ENCODE data around the gene TACR2. TPM values are rescaled to one million over a fixed set of nuclear protein-coding genes. Genes with fewer than 3 reads are reported as not detected.

TACR2 gene
- total and polyA plus RNA-seq, 4 donors = 0.31 to 2.5 (median 0.49) TPM; not detected in 1

- 91 to 95% methylated on average over 12 of the region's 12 CpGs for WGBS, 2 donors
- intact Hi-C loops (cut with DNase I) = no loop called here
- no peaks in the 10 kb centered on the region for H3K9me3 ChIP-seq (ENCODE audit: control insufficient read depth, low read length)
- no peaks in the 10 kb centered on the region for H3K4me1 ChIP-seq (ENCODE audit: control insufficient read depth in 1 of 2, insufficient read depth in 2 of 2, low read length in 2 of 2)
- H3K27ac ChIP-seq (ENCODE audit: low read depth in 1 of 2, low read length in 2 of 2) = no peak overlapping the region
- DNase-seq (peak in 1 of 2 donors; percentile 72), ATAC-seq (ENCODE audit: low FRiP score) (peak; percentile 19)
- no peak overlapping the region for H3K4me3 ChIP-seq (ENCODE audit: low read length in 2 of 2)
- H3K36me3 ChIP-seq (ENCODE audit: control insufficient read depth in 1 of 2, insufficient read depth in 2 of 2, low read length in 1 of 2) = no peaks in the 10 kb centered on the region
- no peaks in the 10 kb centered on the region for H3K27me3 ChIP-seq (ENCODE audit: control insufficient read depth in 1 of 2, insufficient read depth in 2 of 2, low read length in 1 of 2)
Measured at GRCh38 chr10:69459893-69460575, 43.3 kb upstream of the TACR2 start.

- Histone ChIP-seq H3K9me3 (ENCODE audit: control insufficient read depth, low read length) (no peaks in the 10 kb centered on the region), H3K36me3 (ENCODE audit: control insufficient read depth in 1 of 2, insufficient read depth in 2 of 2, low read length in 1 of 2) (no peaks in the 10 kb centered on the region), H3K4me3 (ENCODE audit: low read length in 2 of 2) (no peak overlapping the region), H3K27me3 (ENCODE audit: control insufficient read depth in 1 of 2, insufficient read depth in 2 of 2, low read length in 1 of 2) (no peaks in the 10 kb centered on the region), H3K4me1 (ENCODE audit: control insufficient read depth in 1 of 2, insufficient read depth in 2 of 2, low read length in 2 of 2) (no peaks in the 10 kb centered on the region), H3K27ac (ENCODE audit: low read depth in 1 of 2, low read length in 2 of 2) (no peak overlapping the region)
- intact Hi-C loops (cut with DNase I) = no loop called here
- 73 to 85% methylated on average over 8 of the region's 8 CpGs for WGBS, 2 donors
- no peak for ATAC-seq (ENCODE audit: low FRiP score)
- peak in 1 of 2 donors; percentile 47 for DNase-seq
Measured at GRCh38 chr10:69459101-69459790, 42.5 kb upstream of the TACR2 start.

- Histone ChIP-seq H3K27me3 (ENCODE audit: control insufficient read depth in 1 of 2, insufficient read depth in 2 of 2, low read length in 1 of 2) (no peaks in the 10 kb centered on the region), H3K4me3 (ENCODE audit: low read length in 2 of 2) (no peak overlapping the region), H3K9me3 (ENCODE audit: control insufficient read depth, low read length) (no peaks in the 10 kb centered on the region), H3K36me3 (ENCODE audit: control insufficient read depth in 1 of 2, insufficient read depth in 2 of 2, low read length in 1 of 2) (no peaks in the 10 kb centered on the region), H3K4me1 (ENCODE audit: control insufficient read depth in 1 of 2, insufficient read depth in 2 of 2, low read length in 2 of 2) (no peaks in the 10 kb centered on the region), H3K27ac (ENCODE audit: low read depth in 1 of 2, low read length in 2 of 2) (no peak overlapping the region)
- DNase-seq = peak; percentile 51 to 77
- WGBS, 2 donors = 69 to 78% methylated on average over 10 of the region's 10 CpGs
- ATAC-seq (ENCODE audit: low FRiP score) = no peak
- intact Hi-C loops (cut with DNase I) = no loop called here
Measured at GRCh38 chr10:69458430-69459100, 41.8 kb upstream of the TACR2 start.

GRCh38 chr10:69457771-69458237, 41.1 kb upstream of the TACR2 start:
- intact Hi-C loops (cut with DNase I) = no loop called here
- Histone ChIP-seq H3K36me3 (ENCODE audit: control insufficient read depth in 1 of 2, insufficient read depth in 2 of 2, low read length in 1 of 2) (no peaks in the 10 kb centered on the region), H3K27ac (ENCODE audit: low read depth in 1 of 2, low read length in 2 of 2) (no peak overlapping the region), H3K4me3 (ENCODE audit: low read length in 2 of 2) (no peak overlapping the region), H3K27me3 (ENCODE audit: control insufficient read depth in 1 of 2, insufficient read depth in 2 of 2, low read length in 1 of 2) (no peaks in the 10 kb centered on the region), H3K9me3 (ENCODE audit: control insufficient read depth, low read length) (no peaks in the 10 kb centered on the region), H3K4me1 (ENCODE audit: control insufficient read depth in 1 of 2, insufficient read depth in 2 of 2, low read length in 2 of 2) (no peaks in the 10 kb centered on the region)
- ATAC-seq (ENCODE audit: low FRiP score) (no peak), DNase-seq (peak in 1 of 2 donors; percentile 1)
- WGBS, 2 donors = 93 to 94% methylated on average over 5 of the region's 5 CpGs

DNA sequence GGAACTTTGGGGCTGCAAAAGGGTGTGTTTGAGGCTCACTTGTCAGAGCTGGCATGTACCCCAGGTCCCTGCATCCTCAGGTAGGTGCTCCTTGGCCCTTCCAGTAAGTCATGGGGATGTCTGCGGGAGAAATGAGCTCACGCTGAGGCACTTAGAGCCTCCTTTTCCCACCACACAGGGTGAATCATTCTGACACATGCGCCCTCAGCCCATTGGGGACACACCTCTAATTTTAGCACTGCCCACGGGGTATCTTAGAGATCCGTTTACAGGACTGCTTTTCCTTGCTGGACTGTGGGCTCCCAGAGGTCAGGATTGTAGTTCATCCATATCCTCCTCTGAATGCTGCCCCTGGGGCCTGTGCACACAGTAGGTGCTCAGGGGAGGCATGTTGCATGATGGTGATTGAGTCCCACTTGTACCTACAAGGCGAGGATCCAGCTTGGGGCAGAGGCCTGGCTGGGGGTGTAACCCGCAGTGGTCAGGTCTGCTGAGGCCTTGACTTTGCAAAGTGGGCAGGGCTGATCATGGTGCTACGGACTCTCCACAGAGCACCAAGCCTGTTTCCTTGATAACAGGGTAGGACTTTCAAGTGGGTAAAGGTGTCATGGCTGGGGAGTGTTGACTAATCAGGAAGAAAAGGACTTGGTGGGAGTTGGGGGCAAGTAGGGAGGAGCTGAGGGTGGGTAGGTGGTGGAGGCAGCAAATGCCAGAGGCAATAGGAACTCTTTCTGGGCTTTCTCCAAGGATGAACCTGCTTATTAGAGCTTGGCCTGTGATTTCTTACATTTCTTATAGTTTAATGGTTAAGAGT, 40.4 kb upstream of the TACR2 start:
- DNase-seq = peak in 1 of 2 donors; percentile 64
- Histone ChIP-seq H3K4me3 (ENCODE audit: low read length in 2 of 2) (no peak overlapping the region), H3K27me3 (ENCODE audit: control insufficient read depth in 1 of 2, insufficient read depth in 2 of 2, low read length in 1 of 2) (no peaks in the 10 kb centered on the region), H3K36me3 (ENCODE audit: control insufficient read depth in 1 of 2, insufficient read depth in 2 of 2, low read length in 1 of 2) (no peaks in the 10 kb centered on the region), H3K4me1 (ENCODE audit: control insufficient read depth in 1 of 2, insufficient read depth in 2 of 2, low read length in 2 of 2) (no peaks in the 10 kb centered on the region), H3K9me3 (ENCODE audit: control insufficient read depth, low read length) (no peaks in the 10 kb centered on the region), H3K27ac (ENCODE audit: low read depth in 1 of 2, low read length in 2 of 2) (no peak overlapping the region)
- 93 to 94% methylated on average over 8 of the region's 8 CpGs for WGBS, 2 donors
- no peak for ATAC-seq (ENCODE audit: low FRiP score)
- intact Hi-C loops (cut with DNase I) = no loop called here

GRCh38 chr10:69455006-69455763, 38.5 kb upstream of the TACR2 start:
- ATAC-seq (ENCODE audit: low FRiP score) (no peak), DNase-seq (no peak)
- intact Hi-C loops (cut with DNase I) = no loop called here
- Histone ChIP-seq H3K27ac (ENCODE audit: low read depth in 1 of 2, low read length in 2 of 2) (no peak overlapping the region), H3K4me1 (ENCODE audit: control insufficient read depth in 1 of 2, insufficient read depth in 2 of 2, low read length in 2 of 2) (no peaks in the 10 kb centered on the region), H3K9me3 (ENCODE audit: control insufficient read depth, low read length) (no peaks in the 10 kb centered on the region), H3K36me3 (ENCODE audit: control insufficient read depth in 1 of 2, insufficient read depth in 2 of 2, low read length in 1 of 2) (no peaks in the 10 kb centered on the region), H3K27me3 (ENCODE audit: control insufficient read depth in 1 of 2, insufficient read depth in 2 of 2, low read length in 1 of 2) (no peaks in the 10 kb centered on the region), H3K4me3 (ENCODE audit: low read length in 2 of 2) (no peak overlapping the region)
- WGBS, 2 donors = 95% methylated on average over 10 of the region's 10 CpGs

- H3K27me3 ChIP-seq (ENCODE audit: control insufficient read depth in 1 of 2, insufficient read depth in 2 of 2, low read length in 1 of 2) = no peaks in the 10 kb centered on the region
- DNase-seq = no peak
- no peak for ATAC-seq (ENCODE audit: low FRiP score)
- no peaks in the 10 kb centered on the region for H3K4me1 ChIP-seq (ENCODE audit: control insufficient read depth in 1 of 2, insufficient read depth in 2 of 2, low read length in 2 of 2)
- no peaks in the 10 kb centered on the region for H3K9me3 ChIP-seq (ENCODE audit: control insufficient read depth, low read length)
- intact Hi-C loops (cut with DNase I) = loop anchor here in 1 of 2 donors (5.0 kb wide), 1 partner anchor 44 kb away; no protein-coding TSS in a partner anchor
- H3K27ac ChIP-seq (ENCODE audit: low read depth in 1 of 2, low read length in 2 of 2) = no peak overlapping the region
- no peak overlapping the region for H3K4me3 ChIP-seq (ENCODE audit: low read length in 2 of 2)
- H3K36me3 ChIP-seq (ENCODE audit: control insufficient read depth in 1 of 2, insufficient read depth in 2 of 2, low read length in 1 of 2) = no peaks in the 10 kb centered on the region
Measured at GRCh38 chr10:69453795-69454194, 37.1 kb upstream of the TACR2 start.
